GM19438 (cell line): ENCODE measurements around the gene USF3.
A peak's percentile ranks its signal among the peaks of the same experiment; 100 is the strongest.

Experiments
- ATAC-seq: cut with Tn5 transposase; IDR thresholded peaks from one replicate; pipeline ENCODE4 v1.9.1; 2021; ENCODE audit warnings: low read depth; ENCODE audit not compliant: unreplicated experiment

Gene USF3, protein sequence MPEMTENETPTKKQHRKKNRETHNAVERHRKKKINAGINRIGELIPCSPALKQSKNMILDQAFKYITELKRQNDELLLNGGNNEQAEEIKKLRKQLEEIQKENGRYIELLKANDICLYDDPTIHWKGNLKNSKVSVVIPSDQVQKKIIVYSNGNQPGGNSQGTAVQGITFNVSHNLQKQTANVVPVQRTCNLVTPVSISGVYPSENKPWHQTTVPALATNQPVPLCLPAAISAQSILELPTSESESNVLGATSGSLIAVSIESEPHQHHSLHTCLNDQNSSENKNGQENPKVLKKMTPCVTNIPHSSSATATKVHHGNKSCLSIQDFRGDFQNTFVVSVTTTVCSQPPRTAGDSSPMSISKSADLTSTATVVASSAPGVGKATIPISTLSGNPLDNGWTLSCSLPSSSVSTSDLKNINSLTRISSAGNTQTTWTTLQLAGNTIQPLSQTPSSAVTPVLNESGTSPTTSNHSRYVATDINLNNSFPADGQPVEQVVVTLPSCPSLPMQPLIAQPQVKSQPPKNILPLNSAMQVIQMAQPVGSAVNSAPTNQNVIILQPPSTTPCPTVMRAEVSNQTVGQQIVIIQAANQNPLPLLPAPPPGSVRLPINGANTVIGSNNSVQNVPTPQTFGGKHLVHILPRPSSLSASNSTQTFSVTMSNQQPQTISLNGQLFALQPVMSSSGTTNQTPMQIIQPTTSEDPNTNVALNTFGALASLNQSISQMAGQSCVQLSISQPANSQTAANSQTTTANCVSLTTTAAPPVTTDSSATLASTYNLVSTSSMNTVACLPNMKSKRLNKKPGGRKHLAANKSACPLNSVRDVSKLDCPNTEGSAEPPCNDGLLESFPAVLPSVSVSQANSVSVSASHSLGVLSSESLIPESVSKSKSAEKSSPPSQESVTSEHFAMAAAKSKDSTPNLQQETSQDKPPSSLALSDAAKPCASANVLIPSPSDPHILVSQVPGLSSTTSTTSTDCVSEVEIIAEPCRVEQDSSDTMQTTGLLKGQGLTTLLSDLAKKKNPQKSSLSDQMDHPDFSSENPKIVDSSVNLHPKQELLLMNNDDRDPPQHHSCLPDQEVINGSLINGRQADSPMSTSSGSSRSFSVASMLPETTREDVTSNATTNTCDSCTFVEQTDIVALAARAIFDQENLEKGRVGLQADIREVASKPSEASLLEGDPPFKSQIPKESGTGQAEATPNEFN (N-terminal part only)

DNA sequence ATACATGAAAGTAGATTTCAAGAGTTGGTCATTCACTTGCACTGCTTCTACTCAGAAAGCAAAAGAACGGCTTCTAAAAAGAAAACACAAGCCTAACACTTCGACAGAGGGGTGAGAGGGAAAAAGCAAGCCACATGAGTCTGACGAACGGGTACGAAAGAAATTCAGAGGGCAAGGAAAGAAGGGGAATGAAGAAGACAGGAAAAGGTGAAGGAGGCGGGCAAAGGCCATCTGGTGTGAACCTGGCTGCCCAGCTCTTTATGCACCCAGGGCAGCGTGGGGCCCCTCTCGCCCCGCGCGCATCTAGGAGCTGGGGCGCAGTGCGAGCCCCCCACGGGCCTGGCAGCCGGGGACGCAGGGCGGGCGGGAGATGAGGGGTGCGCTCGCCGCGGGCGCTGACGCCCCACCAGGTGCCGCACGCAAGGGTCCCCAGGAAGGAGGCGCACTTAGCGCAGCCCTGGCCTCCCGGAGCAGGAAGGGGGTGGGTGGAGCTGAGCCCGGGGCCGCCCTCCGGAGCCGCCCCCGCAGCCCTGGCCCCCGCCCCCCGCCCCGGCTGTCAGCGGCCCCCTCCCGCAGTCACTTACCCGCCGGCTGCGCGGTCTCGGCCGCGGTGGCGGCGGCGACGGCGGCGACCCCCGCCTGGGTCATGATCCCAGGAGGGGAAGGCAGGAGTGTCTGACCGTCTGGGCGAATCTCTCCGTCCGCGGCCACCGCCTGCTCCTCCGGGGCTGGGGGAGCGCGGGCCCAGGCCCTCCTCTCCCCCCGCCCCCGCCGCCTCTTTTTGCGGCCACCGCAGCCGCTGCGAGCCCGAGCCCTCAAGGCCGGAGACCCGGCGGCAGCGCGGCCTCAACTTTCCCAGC lies at the start of gene USF3:
TSS of gene USF3 (minus strand) at position 857 of the 860 bp plus-strand sequence. CDS start 21,764 bp downstream, outside the sequence.
- peak; percentile 59 for ATAC-seq

DNA sequence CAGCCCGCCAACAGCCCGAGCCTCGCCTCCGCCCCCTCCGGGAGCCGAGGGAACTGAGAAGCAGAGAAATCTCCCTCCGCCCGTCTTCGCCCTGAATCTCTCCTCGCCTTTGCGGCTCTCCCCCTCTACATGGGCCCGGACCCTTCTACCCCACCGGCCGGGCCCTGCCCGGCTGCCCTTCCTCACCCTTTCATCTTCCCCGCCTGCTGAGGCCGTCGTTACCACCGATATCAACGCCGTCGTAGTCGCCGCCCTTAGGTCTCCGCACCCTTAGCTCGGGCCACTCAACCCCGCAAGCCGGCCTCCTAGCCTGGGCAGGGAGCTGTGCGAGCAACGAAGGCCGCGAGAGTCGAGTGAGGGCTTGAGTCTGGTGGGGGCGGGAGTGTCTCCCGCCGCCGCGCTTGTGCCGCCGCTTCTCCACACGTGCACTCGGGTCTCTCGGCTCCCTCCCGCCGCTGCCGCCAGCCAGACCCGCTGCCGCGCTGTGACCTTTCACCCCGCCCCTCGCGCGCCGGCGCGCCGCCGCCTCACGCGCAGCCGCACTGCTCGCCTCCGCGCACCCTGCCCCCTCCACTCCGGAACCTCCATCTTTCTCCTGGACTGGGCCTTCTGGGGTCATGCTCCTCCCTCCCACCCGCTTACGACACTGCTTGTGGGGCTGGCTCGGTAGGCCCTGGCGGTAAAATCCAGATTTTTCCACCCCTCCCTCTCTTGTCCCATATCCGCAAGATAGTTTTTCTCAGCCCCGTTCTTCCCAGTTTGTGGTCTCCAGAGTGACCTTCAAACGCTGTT lies 49.5 kb upstream of the USF3 start, which contains the start of gene NAA50:
TSS of gene NAA50 (minus strand) at position 494 of the 792 bp plus-strand sequence. CDS start at position 194, 300 bp downstream.
- peak; percentile 39 for ATAC-seq

DNA sequence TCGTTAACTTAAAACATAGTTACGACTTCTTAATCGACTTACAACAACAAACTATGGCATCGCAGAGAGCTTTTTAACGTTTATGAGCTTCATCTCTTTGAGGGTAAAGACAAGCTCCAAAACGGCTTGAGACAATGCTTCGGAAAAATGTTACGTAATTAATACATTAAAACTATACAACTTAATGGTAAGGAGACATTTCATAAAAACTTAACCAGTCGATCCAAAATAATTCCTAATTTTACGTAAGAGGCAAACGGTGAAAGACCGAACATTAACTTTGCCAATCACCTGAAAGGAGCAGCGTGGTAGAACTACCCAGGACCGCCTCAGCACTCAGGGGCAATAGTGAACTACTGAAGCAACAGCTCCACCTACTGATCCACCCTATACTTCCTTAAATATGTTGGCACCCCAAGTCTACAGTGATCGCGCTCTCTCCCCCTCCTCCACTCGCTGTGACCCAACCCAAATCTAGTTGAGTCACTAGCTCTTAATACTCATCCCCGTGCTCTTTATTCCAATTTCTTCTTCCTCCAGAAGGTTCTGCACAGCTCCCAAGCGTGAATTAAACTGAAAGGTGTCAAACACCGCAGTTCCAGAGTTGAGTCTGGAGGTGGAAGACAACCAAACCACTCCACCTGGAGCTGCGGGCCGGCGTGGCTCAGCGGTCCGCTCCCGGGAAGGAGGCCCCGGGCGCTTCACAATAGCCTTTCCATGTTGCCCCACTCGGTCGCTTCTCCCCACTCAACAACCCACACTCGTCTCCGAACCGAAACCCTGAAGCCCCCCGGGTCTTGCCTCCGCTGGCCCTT lies 48.7 kb upstream of the USF3 start:
- ATAC-seq, result peak; percentile 49

DNA sequence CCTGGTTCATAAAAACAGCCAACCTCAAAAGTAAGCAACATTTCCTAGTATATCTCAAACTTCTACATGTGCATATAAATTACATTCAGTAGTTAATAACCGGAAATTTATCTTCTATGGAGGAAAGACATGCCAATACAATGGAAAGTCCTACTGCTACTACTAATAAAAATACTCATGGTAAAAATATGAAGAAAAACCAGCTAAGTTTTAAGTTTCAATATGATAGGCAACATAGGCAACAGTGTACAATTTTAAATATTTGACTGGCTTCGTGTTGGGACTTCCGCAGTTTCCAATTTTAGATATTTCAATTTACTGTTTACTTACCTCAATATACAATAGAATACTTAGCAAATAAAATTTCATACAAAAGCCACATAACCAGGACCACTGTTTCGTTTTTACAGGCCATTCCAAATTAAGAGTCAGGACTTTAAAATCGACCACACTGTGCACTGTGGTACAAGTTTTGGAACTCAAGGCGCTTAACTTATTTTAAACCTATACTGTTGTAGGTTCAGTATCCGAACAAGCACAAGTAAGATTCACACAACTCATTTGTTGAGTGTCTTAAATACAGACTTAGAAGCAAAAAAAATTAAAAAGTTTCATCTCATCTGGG lies 46.7 kb upstream of the USF3 start:
- no peak for ATAC-seq

DNA sequence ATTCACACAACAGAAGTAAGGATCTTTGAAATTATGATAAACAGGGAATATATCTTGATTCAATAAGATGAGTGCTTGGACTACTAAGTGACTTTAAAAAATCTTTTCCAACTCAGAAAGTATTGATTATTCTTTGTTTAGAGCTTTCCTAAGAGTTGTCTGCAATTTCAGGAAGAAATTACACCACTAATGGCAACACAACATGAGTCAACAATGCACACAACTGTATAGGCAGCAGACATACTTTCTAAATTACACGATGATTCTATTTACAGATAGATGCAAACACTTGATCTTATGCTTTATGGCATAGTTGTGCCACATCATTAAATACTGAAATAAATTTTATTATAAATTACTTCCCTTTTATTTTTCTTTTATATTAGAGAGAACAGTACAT lies 45.2 kb upstream of the USF3 start:
- ATAC-seq, result no peak

DNA sequence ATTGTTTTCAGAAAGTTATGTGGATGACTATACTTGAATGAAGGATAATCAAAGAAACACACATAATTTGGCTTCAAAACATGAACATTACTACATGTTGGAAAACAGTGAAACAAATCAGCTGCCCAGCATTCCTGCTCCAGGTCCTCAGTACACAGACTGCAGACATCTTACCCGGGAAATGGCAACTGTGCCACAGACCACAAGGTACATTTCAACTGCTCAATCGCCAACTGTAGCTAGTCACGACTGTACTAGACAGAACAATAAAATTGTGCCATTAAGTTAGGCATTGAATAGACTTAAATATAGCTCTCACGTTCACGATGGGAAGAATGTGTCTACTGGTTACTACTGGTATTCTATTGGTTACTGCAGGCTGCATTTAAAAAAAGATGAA lies 44.6 kb upstream of the USF3 start:
- no peak for ATAC-seq

DNA sequence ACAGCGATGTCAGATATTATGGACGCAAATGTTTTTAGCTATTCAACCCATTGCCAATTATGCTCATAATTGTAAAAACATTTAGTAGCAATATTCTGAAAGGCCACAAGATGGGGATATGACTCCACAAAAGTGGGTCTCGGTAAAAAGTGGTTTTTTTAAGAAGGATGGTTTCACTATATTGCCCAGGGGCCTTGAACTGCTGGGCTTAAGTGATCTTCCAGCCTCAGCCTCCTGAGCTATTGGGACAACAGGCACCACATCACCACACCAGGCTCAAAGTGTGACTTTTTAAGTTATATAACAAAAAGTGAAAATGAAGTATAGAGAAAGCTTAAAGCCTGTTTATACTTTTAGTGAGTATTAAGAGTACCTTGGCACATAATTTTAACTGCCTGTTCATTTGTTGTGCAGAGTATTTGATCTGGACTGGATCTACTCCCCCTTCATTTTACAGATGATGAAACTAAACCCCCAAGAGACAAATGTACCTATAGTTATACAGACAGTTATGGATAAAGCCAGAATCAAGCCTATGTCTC lies 40.2 kb upstream of the USF3 start:
- peak; percentile 52 for ATAC-seq

DNA sequence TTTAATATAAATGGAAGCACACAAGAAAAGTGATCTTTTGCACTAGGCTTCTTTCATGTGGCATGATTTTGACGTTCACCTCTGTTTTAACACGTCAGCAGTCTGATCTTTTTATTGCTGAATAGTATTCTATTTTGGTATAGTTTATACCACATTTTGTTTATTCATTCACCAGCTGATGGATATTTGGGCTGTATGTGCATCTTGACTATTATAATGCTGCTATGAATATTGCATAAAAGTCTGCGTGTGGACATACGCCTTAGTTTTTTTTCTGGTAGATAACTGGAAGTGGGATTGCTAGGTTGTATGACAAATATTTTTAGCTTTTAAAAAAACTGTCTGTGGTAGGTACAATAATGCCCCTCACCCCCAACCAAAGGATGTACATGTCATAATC lies 35.3 kb upstream of the USF3 start:
- no peak for ATAC-seq

DNA sequence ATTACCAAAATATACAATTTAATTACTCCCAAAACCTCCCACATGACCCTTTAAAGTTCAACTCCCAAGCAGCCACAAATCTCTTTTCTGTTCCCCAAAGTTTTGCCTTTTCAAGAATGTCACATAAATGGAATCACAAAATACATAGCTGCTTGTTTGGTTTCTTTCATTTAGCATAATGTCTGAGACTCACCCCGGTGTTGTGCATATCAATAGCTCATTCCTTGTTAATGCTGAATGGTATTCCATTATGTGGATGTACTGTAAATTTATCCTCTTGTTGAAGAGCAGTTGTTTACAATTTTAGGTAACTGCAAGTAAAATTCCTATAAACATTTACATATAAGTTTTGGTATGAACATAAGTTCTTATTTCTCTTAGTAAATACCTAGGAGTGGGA lies 34.1 kb upstream of the USF3 start:
- ATAC-seq, result no peak

DNA sequence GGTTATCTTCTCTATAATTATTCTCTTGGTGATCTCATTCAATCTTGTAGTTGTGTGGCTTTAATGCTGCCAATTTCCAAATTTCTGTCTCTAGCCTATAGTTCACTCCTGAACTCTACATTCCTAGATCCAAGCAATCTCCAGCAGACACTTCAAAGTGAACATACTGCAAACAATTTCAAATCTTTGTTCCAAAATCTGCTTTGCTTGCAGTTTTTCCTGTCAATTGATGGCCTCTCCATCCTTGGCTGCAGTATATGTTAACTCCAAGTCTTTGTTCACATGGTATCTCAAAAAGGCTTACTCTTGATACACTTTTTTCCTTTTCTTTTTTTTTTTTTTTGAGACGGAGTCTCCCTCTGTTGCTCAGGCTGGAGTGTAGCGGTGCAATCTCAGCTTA lies 32.2 kb upstream of the USF3 start:
- no peak for ATAC-seq

DNA sequence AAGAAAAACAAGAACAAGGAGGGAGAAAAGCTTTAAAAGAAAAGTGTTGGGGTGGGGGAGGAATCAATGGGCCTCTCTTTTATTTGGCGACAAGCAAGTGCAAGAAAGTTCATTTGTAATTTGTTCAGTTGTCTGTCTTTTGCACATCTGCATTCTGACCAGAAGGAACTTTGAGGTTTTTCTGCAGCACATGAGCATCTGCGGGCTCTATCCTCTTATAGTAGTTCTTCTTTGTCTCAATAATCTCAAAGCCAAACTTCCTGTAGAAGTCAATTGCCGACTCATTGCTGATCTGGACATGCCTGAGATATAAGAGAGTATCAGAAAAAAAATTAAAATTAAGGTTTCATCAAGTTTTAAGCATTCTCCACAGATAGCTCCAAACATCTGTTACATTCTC lies 25.2 kb upstream of the USF3 start:
- no peak for ATAC-seq

DNA sequence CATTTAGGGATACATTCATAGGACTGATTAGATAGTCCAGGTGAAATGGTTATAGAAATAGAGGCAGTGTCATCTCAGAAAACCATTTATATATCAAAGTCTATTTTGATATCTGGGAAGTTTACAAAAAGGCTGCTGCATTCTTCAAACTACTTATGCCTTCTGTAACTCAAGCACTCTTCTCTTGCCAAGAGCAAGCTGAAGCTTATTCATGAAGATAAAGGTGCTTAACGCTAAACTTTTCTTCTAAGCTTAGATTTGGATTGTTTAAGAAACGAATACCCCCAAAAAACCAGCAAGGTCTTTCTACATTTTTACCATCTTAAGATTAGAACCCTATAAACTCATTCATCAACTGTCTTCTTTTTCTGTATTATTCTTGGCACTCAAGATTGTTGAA lies 23.3 kb upstream of the USF3 start:
- no peak for ATAC-seq

DNA sequence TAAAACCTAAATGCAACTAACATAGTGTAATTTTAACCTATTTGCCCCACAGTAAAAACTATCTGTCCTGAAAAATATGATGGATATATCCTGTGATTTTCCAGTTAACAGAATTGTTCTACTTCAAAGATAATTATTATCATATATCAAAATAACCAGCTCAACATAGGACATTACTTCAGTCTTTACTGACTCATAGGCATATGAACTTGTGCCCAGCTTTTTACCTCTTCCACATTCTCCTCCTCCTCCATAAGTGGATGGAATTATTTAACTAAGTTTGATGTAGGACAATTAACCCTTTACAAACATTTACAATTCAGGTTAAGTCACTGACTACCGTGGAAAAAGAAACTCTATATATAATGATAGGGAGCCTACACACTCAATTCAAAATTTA lies 22.9 kb upstream of the USF3 start:
- no peak for ATAC-seq

DNA sequence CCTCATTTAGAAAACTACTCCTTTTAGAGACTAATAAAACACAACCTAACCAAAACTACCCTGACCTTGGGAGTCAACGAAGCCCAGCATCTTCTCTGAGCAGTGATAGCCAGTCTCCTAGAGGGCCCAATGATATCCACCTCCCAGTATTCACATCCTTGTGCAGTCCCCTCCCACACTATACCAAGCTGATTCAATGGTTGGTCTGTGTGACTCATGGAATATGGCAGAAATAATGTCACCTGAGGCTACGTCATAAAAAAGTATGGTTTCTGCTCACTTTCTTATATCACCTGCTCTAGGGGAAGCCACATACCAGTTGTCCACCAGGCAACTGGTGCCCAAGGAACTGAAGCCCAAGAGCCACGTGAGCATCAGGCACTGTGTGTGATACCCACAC lies 21.4 kb upstream of the USF3 start:
- ATAC-seq, result no peak

DNA sequence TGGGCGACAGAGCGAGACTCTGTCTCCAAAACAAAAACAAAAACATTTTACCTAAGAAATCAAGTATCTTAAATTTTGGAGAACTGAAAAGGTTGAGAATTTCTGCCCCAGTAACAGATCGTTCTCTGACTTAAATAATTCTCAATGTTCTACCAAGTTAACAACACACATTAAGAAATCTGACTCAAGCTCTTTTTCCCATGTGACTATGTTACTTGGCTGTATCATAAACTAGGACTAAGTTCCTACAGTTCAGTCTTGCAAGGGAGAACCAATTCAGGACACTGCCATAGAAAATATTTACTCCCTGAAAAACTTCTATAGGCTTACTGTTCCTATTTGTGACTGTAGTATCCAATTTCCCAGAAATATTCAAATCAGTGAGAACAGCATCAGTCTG lies 20.9 kb upstream of the USF3 start:
- ATAC-seq, result no peak

DNA sequence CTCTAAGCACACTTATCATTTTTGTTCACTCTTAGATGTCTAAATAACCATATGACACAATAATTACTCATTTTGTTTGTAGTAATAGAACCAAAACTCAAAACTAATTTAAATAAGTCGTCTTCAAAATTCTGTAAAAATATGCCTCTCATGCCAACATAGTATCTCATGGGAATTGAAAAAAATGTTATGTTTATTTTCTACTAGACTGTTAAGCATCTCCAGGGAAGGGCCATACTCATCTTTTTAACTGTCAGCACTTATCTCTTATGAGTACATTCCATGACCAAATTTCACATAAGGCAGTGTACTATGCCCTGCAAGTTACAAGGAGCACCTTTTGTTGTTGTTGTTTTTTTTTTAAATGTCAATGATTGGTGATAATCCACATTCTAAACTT lies 18.3 kb upstream of the USF3 start:
- no peak for ATAC-seq

DNA sequence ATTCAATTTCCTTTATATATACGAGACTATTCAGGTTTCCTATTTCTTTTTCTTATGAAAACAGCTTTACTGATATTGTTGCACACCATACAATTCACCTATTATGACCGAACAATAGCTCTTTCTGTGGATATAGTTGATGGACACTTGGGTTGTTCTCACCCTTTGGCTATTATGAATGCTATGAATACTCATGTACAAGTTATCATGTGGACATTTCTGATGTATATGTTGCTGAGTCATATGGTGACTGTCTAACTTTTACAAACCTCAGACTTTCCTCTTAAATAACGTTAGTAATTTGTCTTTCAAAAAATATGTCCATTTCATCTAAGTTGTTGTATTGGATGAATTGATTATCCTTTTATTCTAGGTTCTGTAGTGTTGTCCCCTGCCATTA lies 15.7 kb upstream of the USF3 start:
- no peak for ATAC-seq

DNA sequence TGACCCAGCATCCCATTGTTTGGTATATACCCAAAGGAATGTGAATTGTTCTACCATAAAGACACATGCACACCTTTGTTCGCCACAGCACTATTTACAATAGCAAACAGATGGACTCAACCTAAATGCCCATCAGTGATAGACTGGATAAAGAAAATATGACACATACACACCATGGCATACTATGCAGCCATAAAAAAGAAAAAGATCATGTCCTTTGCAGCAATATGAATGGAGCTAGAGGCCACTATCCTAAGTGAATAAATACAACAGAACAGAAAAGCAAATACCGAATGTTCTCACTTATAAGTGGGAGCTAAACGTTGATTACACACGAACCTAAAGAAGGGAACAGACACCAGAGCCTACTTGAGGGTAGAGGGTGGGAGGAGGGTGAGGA lies 11.4 kb upstream of the USF3 start:
- no peak for ATAC-seq
